GM23338 (cell line): ENCODE measurements around the gene FTCD.

Experiments used
- CREB1 ChIP-seq: fragments of 250-450 bp; sonication (Bioruptor Pico); IDR thresholded peaks from 2 replicates; pipeline ENCODE4 v1.5.0; 2020; ENCODE audit warnings: low read depth, mild to moderate bottlenecking, moderate library complexity
- CTCF ChIP-seq, 2 experiments: fragments of 200-600 bp in 1 of 2; sonication (generic) in 1 of 2; conservative IDR thresholded peaks; 2 replicates each; pipeline versions ENCODE4 v1.5.1 to v1.6.1; 2016 to 2017; ENCODE audit warnings: antibody characterized with exemption in 2 of 2, low read depth in 2 of 2, mild to moderate bottlenecking in 2 of 2, moderate library complexity in 1 of 2
- EZH2 ChIP-seq: fragments of 200-600 bp; sonication (generic); IDR thresholded peaks from one replicate; pipeline ENCODE4 v1.8.0; 2017; ENCODE audit warnings: antibody characterized with exemption, mild to moderate bottlenecking, low read depth; ENCODE audit not compliant: unreplicated experiment
- EZH2phosphoT487 ChIP-seq: fragments of 200-600 bp; sonication (generic); IDR thresholded peaks from one replicate; pipeline ENCODE4 v1.8.1; 2018; ENCODE audit warnings: antibody characterized with exemption; ENCODE audit not compliant: unreplicated experiment
- JUNB ChIP-seq: IDR thresholded peaks from one replicate; pipeline ENCODE4 v1.6.1; 2016; ENCODE audit warnings: antibody characterized with exemption; ENCODE audit not compliant: unreplicated experiment
- NANOG ChIP-seq: IDR thresholded peaks from 2 replicates; pipeline ENCODE4 v1.6.1; 2016; ENCODE audit warnings: antibody characterized with exemption, borderline replicate concordance
- POLR2AphosphoS5 ChIP-seq: IDR thresholded peaks from 2 replicates; pipeline ENCODE4 v1.6.1; 2016; ENCODE audit warnings: antibody characterized with exemption, low read depth
- STAT1 ChIP-seq: IDR thresholded peaks from one replicate; pipeline ENCODE4 v1.6.1; 2016; ENCODE audit warnings: antibody characterized with exemption; ENCODE audit not compliant: unreplicated experiment
- ZNF114 ChIP-seq: fragments of 250-450 bp; sonication (Bioruptor Pico); IDR thresholded peaks from 2 replicates; pipeline ENCODE4 v1.5.0; 2020; ENCODE audit warnings: mild to moderate bottlenecking, moderate library complexity
- ZNF331 ChIP-seq: fragments of 250-450 bp; sonication (Bioruptor Pico); IDR thresholded peaks from 2 replicates; pipeline ENCODE4 v1.5.0; 2020; ENCODE audit warnings: low read depth, mild to moderate bottlenecking, moderate library complexity
- ZNF462 ChIP-seq: fragments of 250-450 bp; sonication (Bioruptor Pico); IDR thresholded peaks from 2 replicates; pipeline ENCODE4 v1.5.0; 2020; ENCODE audit warnings: mild to moderate bottlenecking, moderate library complexity
- TF ChIP-seq, protein P1 (sequence below): IDR thresholded peaks from one replicate; pipeline ENCODE4 v1.6.1; 2018; ENCODE audit warnings: antibody characterized with exemption; ENCODE audit not compliant: unreplicated experiment
- TF ChIP-seq, protein P2 (sequence below): IDR thresholded peaks from 2 replicates; pipeline ENCODE4 v1.6.1; 2016; ENCODE audit warnings: antibody characterized with exemption

- TF ChIP-seq CTCF (conservative IDR thresholded peaks at IDR 0.05; ENCODE audit: low read depth in 2 of 2) (no peak), EZH2 (no peak), ZNF114 (CRISPR knock-in tag) (no peak), POLR2AphosphoS5 (no peak), CREB1 (CRISPR knock-in tag) (no peak), JUNB (no peak), EZH2phosphoT487 (no peak), STAT1 (no peak), ZNF462 (no peak), NANOG (no peak), ZNF331 (CRISPR knock-in tag) (no peak)
- TF ChIP-seq, protein P1, sequence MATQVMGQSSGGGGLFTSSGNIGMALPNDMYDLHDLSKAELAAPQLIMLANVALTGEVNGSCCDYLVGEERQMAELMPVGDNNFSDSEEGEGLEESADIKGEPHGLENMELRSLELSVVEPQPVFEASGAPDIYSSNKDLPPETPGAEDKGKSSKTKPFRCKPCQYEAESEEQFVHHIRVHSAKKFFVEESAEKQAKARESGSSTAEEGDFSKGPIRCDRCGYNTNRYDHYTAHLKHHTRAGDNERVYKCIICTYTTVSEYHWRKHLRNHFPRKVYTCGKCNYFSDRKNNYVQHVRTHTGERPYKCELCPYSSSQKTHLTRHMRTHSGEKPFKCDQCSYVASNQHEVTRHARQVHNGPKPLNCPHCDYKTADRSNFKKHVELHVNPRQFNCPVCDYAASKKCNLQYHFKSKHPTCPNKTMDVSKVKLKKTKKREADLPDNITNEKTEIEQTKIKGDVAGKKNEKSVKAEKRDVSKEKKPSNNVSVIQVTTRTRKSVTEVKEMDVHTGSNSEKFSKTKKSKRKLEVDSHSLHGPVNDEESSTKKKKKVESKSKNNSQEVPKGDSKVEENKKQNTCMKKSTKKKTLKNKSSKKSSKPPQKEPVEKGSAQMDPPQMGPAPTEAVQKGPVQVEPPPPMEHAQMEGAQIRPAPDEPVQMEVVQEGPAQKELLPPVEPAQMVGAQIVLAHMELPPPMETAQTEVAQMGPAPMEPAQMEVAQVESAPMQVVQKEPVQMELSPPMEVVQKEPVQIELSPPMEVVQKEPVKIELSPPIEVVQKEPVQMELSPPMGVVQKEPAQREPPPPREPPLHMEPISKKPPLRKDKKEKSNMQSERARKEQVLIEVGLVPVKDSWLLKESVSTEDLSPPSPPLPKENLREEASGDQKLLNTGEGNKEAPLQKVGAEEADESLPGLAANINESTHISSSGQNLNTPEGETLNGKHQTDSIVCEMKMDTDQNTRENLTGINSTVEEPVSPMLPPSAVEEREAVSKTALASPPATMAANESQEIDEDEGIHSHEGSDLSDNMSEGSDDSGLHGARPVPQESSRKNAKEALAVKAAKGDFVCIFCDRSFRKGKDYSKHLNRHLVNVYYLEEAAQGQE = no peak
- TF ChIP-seq, protein P2, sequence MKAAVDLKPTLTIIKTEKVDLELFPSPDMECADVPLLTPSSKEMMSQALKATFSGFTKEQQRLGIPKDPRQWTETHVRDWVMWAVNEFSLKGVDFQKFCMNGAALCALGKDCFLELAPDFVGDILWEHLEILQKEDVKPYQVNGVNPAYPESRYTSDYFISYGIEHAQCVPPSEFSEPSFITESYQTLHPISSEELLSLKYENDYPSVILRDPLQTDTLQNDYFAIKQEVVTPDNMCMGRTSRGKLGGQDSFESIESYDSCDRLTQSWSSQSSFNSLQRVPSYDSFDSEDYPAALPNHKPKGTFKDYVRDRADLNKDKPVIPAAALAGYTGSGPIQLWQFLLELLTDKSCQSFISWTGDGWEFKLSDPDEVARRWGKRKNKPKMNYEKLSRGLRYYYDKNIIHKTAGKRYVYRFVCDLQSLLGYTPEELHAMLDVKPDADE = no peak
Observed at GRCh38 chr21:46188226-46189212, 33.1 kb upstream of the FTCD start.
